OCI-M1 (cell line): ENCODE measurements around the gene DDX47.
A peak's percentile ranks its signal among the peaks of the same experiment; 100 is the strongest.
"Not testable (repeated sequence)": the region's sequence is repeated elsewhere in the genome, so short reads cannot be mapped to it uniquely, and the experiment has no call there.

Experiments
- DNase-seq: peaks from one replicate; lab custom pipeline; 2025; lab: John Stamatoyannopoulos, UW

DDX47 gene

GRCh38 chr12:12797794-12798152 lies 15.4 kb upstream of the DDX47 start:
- no peak for DNase-seq

- DNase-seq: no peak
These were observed 14.7 kb upstream of the DDX47 start for GRCh38 chr12:12798480-12798879.

DNA sequence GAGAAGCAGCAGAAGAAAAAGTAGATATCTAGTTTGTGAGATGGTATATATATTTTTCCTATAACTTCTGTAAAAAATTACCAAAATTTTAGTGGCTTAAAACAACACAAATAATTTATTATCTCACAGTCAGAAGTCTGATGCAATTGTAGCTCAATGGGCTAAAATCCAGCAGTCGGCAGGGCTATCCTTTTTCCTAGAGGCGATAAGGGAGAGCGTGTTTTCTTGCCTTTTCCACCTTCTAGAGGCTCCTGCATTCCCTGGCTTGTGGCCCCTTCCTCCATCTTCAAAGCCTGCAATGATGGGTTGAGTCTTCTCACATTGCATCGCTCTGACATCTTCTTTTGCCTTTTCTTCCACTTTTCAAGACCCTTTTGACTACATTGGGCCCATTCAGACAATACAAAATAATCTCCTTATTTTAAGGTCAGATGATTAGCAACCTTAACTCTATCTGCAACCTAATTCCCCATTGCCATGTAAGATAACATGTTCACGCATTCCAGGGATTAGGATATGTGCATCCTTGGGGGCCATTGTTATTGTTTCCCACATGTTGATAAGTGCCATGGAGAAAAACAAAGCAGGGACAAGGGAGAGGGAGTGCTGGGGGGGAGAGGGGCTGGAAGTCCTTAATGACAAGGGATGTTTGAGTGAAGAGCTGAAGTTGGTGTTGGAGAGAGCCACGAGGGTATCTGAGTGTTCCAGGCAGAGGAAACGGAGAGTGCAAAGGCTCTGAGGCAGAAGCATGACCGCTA lies 13.8 kb upstream of the DDX47 start:
- no peak for DNase-seq

DNA sequence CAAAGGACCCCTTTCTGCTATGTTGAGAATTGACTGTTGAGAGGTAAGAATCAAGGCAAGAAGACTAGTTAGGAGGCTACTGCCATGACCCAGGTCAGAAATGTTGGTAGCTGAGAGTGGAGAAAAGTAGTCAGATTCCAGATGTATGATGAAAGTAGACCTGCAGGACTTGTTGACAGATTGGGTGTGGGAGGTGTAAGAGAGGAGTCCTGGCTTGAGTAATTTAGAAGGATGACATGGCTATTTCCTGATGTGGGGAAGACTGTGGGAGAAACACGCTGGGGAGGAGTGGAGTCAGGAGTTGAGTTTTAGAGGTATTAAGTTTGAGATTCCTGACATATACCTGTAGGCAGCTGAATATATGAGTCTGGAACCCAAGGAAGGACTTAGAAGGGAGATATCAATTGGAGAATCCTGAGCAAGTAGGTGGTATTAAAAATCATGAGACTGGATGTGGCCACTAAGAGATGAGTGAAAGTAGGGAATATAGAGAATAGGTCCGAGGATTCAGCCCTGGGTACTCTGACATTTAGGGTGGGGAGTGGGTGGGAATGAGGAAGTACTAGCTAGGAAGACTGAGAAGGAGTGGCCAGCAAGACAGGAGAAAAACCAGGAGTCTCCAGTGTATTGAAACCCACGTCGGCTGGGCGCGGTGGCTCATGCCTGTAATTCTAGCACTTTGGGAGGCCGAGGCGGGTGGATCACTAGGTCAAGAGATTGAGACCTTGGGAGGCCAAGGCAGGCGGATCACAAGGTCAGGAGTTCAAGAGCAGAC lies 12.6 kb upstream of the DDX47 start:
- DNase-seq: no peak

GRCh38 chr12:12801656-12802055 lies 11.5 kb upstream of the DDX47 start:
- not testable (repeated sequence) for DNase-seq

GRCh38 chr12:12803186-12803585 lies 10.0 kb upstream of the DDX47 start:
- DNase-seq: peak; percentile 40

DNA sequence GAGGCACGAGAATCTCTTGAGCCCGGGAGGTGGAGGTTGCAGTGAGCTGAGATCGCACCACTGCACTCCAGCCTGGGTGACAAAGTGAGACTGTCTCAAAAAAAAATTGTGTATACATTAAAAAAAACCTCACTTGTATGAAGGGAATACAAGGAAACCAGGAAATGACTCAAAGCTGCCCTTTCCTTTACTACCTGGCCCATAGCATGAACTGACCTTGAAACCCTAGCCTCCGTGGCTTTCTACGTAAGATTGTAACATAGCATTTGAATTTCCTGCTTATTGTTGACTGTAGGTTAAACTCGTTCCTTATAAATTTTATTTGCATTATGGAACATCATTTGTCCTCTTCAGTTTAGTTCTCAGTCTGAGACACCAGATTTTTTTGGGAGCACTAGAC lies 9.1 kb upstream of the DDX47 start:
- no peak for DNase-seq

DNA sequence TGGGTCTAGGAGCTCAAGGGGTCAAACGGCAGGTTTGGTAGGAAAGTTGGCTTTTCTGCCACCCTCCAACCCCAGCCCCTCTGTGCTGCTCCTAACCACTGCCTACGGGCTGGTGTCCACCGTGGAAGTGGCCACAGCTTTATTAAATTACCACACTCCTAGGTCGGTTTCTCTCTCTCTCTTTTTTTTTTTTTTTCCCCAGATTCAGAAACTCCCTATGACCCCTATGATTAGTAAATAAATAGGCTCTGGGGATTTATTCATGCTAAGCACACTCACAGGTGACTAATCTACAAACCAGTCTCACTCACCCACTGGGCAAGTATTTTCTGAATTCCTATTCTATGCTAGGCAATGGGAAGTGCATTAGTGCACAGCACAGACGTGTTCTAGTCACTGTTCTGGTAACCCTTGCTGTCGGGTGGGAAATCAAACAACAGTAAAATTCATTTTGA lies 8.7 kb upstream of the DDX47 start:
- DNase-seq: no peak

GRCh38 chr12:12806784-12807516 lies 6.2 kb upstream of the DDX47 start:
- peak; percentile 44 for DNase-seq

DNA sequence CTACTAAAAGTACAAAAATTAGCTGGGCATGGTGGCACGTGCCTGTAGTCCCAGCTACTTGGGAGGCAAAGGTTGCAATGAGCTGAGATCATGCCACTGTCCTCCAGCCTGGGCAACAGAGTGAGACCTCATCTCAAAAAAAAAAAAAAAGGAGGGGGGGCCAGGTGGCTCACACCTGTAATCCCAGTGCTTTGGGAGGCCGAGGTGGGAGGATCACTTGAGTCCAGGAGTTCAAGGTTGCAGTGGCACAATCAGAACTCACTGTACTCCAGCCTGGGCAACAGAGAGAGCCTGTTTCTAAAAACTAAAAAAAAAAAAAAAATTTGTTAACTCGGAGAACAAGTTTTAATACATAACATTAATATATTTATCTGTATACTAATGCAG lies 5.6 kb upstream of the DDX47 start:
- DNase-seq: not testable (repeated sequence)

DNA sequence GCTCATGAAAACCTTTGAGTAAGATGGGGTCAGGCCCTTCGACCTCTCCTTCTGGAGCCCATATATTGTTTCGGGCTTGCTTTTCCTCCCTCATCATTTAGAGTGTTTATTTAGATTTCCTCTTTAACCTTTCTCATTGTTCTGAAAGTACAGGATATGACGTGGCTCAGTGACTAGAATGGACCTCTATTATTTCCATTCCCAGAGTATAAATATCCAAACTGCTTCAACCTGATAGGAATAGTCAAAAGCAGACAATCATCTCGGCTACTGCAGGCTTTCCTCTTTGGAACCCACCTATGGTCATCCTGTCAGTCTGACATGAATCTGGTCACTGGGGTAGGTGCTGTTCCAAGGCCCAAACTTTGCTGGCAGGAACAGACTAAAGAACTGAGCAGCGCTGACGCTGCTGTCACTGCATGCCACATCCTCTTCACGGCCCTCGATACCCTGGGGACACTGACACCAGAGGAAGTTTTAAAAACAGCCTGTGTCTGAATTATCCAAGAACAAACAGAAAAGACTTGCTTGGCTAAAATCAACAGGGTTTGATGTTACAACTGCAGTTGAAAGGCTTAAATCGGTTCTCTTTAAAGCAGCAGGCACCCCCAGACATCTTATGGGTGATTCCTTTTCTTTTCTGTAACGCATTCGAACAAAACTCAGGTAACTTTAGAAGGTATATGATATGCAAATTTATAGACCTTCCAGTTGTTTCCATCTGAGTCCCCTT lies 5.0 kb upstream of the DDX47 start:
- no peak for DNase-seq

DNA sequence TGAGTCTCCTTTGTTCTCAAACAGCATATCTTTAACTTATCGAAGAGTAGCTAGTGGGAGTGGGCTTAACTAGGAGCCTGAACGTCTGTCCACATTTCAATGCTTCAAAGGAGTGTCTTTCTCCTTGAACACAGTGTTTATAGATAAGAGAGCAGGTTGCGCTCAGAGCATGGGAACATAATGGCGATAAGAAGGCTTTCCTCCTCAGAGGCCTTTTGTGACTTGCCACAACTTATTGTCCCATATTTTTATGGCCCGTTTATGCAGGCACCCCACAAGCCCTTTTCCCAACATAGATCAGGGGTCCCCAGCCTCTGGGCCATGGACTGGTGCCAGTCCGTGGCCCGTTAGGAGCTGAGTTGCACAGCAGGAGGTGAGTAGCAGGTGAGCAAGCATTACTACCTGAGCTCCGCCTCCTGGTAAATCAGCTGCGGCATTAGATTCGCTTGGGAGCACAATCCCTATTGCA lies 2.6 kb upstream of the DDX47 start:
- no peak for DNase-seq

GRCh38 chr12:12811343-12811742 lies 1.8 kb upstream of the DDX47 start:
- no peak for DNase-seq

DNA sequence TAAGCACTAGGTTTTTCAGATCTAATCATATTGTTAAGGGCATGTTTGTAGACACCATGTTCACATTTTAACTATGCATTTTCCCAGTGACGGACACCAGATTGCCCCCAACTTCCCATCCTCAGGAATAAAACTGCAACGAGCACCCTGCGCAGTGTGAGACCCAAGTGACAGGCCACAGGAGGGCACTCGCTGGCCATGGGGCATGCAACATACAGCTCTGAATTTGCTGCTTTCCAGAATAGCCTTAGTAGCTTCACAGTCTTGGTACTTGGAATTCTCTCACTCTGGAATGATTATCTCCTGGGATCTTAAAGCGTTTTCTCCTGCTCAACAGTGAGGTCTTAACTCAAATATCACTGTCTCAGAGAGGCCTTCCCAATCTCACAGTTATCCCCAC lies 972 bp upstream of the DDX47 start:
- DNase-seq: no peak

DNA sequence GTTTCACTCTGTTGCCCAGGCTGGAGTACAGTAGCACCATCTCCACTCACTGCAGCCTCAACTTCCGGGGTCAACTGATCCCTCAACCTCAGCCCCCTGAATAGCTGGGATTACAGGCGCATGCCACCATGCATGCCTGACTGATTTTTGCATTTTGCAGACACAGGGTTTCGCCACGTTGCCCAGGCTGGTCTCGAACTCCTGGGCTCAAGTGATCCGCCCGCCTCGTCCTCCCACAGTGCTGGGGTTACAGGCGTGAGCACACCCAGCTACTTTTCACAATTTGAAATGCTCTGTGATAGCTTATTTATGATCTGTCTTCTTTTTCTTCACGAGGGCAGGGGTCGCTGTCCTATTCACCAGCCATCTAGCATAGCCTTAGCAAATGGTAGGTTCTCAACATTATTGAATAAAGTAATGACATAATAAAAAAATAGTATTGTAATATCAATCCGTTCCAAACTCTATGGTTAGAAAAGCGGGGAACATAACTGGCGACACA lies 477 bp upstream of the DDX47 start:
- no peak for DNase-seq

- DNase-seq: no peak
These were observed 4.5 kb downstream of the DDX47 start for GRCh38 chr12:12817616-12818015.

GRCh38 chr12:12818701-12819100 lies 5.6 kb downstream of the DDX47 start:
- DNase-seq: no peak

DNA sequence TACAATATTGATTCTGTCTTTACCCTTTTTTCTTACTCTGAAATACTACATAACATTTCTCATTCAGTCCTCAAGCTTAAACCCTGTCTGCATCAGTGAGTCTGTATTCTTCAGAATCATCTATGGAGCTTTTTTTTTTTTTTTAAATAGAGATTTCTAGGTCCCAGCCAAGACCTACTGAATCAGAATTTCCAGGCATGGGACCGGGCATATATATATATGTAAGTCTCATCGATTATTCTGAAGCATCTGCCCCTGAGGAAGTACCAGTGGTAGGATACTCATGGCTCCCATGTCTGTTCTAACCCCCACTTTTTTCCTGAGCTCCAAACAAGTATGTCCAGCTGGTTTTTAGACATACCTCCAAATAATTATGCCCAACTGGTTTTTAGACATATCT lies 6.1 kb downstream of the DDX47 start:
- no peak for DNase-seq

DNA sequence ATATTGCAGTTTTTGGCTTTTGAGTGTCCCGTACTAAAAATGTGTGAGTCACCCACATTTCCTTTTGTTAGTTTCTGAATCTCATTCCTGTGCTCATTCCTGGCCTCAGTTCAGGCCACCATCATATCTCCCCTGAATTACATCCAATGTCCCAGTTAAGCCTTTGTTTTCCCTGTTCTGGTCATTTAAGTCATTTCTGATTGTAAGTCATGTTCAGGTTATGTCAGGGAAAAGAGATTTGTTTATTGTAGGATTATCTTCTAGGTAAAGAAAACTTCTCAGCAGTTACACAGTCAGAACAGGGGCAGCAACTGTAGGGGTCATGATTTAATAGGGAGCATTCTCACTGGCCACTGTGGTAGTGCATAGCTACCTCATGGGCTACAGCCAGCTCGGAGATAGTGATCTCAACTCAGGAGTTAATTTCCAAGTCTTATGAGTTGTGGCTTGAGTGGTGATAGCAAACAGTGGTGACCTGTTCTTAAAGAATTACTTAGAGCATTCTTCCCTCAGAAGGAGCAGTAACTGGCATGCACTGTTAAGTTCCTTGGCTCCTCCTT lies 6.7 kb downstream of the DDX47 start:
- no peak for DNase-seq

GRCh38 chr12:12820376-12820775 lies 7.2 kb downstream of the DDX47 start:
- not testable (repeated sequence) for DNase-seq

DNA sequence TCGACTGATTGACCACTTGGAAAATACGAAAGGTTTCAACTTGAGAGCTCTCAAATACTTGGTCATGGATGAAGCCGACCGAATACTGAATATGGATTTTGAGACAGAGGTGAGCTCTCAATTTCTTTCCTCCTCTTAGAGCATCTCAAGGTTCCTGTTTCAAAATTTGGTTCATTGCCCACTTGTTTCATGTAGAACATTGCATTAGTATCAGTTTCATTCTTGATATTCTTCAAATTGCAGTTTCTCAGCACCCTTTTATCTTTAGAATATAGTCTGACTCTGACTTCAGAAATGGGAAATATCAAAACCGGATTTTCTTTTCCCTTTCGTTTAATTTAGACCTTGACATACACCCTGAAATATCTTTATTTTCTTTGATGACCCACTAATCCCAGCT lies 8.8 kb downstream of the DDX47 start:
- no peak for DNase-seq

DNA sequence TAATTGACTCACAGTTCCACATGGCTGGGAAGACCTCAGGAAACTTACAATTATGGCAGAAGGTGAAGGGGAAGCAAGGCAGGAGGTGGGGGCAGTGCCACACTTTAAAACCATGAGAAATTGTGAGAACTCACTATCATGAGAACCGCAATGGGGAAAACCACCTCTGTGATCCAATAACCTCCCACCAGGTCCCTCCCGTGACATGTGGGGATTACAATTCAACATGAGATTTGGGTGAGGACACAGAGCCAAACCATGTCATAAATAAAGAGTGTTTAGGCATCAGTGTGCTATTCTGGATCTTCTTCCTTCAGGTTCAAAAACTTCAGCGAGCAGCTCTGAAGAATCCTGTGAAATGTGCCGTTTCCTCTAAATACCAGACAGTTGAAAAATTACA lies 9.7 kb downstream of the DDX47 start:
- no peak for DNase-seq
